DMS 273 (cell line): Measurements from ENCODE around the gene WNT9A.
A peak's percentile ranks its signal among the peaks of the same experiment; 100 is the strongest.
"Not testable (repeated sequence)": the region's sequence is repeated elsewhere in the genome, so short reads cannot be mapped to it uniquely, and the experiment has no call there.

Source experiments
- DNase-seq: peaks from one replicate; lab custom pipeline; 2025; ENCODE audit not compliant: unreplicated experiment; lab: John Stamatoyannopoulos, UW

WNT9A gene

GRCh38 chr1:227887697-227888403, 59.9 kb downstream of the WNT9A start:
- no peak for DNase-seq

- DNase-seq: peak; percentile 49
These were observed 60.6 kb downstream of the WNT9A start for GRCh38 chr1:227886993-227887696.

- no peak for DNase-seq
These were observed 61.2 kb downstream of the WNT9A start for GRCh38 chr1:227886503-227886961.

- peak; percentile 35 for DNase-seq
These were observed 61.9 kb downstream of the WNT9A start for GRCh38 chr1:227885648-227886502.

GRCh38 chr1:227885135-227885647, 62.5 kb downstream of the WNT9A start:
- DNase-seq: no peak

GRCh38 chr1:227884370-227885134, 63.2 kb downstream of the WNT9A start:
- no peak for DNase-seq

- no peak for DNase-seq
These were observed 64.0 kb downstream of the WNT9A start for GRCh38 chr1:227883641-227884301.

GRCh38 chr1:227883073-227883520, 64.6 kb downstream of the WNT9A start:
- no peak for DNase-seq

GRCh38 chr1:227880342-227880924, 67.3 kb downstream of the WNT9A start:
- no peak for DNase-seq

GRCh38 chr1:227877810-227878209, 69.9 kb downstream of the WNT9A start:
- not testable (repeated sequence) for DNase-seq

GRCh38 chr1:227871892-227872291, 75.8 kb downstream of the WNT9A start:
- not testable (repeated sequence) for DNase-seq

GRCh38 chr1:227870366-227870765, 77.4 kb downstream of the WNT9A start:
- DNase-seq: no peak

- peak; percentile 74 for DNase-seq
These were observed 77.9 kb downstream of the WNT9A start for GRCh38 chr1:227869851-227870305.

GRCh38 chr1:227869279-227869842, 78.4 kb downstream of the WNT9A start:
- no peak for DNase-seq
